NOMO-1 treated with dmso at 0.1 percent for 144 hours (cell line): ENCODE measurements around the gene MYO9B.
A peak's percentile ranks its signal among the peaks of the same experiment; 100 is the strongest.
"Not testable (repeated sequence)": the region's sequence is repeated elsewhere in the genome, so short reads cannot be mapped to it uniquely, and the experiment has no call there.

Source experiments
- DNase-seq: peaks from one replicate; lab custom pipeline; 2025; ENCODE audit not compliant: unreplicated experiment; lab: John Stamatoyannopoulos, UW

MYO9B gene

GRCh38 chr19:17171874-17172273 lies 96.3 kb downstream of the MYO9B start:
- DNase-seq, result no peak

DNA sequence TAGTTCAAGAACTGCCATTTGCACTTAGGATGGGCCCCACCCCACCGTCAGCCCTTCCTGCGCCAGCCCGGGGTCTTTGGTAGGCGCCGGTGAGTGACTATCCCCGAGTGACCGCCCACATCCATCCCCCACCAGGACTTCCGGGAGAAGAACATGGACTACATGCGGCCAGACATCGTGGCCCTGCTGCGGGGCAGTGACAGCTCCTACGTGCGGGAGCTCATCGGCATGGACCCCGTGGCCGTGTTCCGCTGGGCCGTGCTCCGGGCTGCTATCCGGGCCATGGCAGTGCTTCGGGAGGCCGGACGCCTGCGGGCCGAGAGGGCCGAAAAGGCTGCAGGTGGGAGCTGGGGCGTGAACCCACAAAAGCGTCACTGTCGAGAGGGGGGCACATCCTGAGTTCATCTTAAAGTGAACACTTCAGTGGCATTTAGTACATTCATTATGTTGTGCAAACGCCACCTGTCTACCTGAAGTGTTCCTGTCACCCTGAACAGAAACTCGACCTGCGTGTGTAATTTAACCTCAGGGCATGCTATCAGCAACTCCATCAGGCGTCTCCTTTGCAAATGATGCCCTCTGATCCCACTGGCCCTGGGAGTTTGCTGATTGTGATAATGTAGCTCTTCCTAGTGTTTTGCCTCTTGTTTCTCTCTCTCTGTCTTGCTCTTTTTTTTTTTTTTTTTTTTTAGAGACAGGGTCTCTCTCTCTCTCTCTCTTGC lies 97.2 kb downstream of the MYO9B start:
- DNase-seq, result no peak

- DNase-seq, result no peak
These were observed 102.7 kb downstream of the MYO9B start for GRCh38 chr19:17178291-17178690.

DNA sequence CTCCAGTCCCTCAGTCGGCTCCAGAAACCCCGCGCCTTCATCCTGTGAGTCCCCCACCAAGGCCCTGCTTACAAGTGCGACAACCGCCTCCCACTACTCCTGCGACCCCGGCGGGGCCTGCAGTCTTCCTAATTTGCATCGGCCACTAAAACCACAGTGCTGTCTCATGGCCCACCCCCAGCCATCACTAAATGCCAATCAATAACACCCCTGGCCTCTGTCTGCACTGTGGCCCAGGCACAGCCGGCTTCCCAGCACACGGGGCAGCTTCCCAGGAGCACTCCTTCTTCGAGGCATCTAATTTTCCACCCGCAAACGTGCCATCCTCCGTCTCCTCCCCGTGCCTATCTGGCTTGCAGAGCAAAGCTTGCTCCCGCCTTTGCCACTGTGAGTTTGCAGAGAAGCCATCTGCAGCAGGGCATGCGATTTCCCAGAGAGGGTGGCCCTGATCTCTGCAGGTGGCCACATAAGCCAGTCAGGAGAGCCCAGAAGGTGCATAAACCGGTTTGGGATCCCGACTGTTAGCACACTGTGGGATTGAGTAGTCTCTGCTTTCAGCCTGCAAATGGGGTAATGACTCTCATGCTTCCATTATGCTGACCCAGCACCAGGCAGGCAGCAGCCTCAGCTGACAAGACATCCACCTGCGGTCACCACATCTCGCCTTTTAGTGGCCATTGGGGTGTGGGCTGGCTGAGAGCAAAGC lies 105.6 kb downstream of the MYO9B start:
- DNase-seq, result no peak

GRCh38 chr19:17183271-17183761 lies 107.7 kb downstream of the MYO9B start:
- peak; percentile 52 for DNase-seq

DNA sequence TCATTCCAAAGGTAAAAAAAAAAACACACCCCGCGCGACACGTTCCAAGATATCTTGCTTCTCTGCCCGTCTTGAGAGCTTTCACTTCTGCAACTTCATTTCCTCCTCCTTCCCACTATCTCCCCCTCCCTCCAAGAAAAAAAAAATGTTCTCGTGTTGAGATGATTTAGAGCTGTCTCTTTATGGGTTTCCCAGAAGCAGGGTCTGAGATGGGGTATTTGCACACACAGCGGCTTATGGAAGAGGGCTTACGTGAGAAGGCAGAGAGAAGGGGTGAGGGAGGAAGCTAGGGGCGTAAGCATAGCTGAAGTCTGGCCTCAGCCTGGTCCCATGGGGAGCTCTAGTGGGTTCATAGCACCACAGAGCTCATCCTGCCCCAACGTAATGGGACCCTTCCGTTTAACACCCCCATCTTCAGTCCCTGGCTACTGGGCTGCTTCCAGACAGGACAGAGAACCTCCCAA lies 108.3 kb downstream of the MYO9B start:
- peak; percentile 76 for DNase-seq

GRCh38 chr19:17184371-17184841 lies 108.8 kb downstream of the MYO9B start:
- no peak for DNase-seq

DNA sequence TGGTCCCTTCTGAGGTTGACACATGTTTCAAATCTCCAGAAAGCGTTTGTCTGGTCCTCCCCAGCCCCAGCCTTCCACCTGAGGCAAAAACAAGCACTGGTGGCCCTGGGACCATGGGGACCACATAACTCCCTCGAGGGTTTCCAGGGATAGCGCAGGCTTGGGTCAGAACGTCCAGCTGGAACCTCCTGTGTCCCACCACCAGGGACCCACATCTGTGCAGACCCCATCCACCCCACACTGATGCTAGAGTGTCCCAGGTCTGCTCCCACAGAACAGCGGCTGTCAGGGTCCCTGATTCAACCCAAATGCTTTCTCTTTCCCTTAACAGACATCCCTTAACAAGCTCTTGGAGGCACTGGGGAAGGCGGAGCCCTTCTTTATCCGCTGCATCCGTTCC lies 110.0 kb downstream of the MYO9B start:
- DNase-seq, result no peak

GRCh38 chr19:17191736-17192135 lies 116.2 kb downstream of the MYO9B start:
- DNase-seq, result not testable (repeated sequence)

DNA sequence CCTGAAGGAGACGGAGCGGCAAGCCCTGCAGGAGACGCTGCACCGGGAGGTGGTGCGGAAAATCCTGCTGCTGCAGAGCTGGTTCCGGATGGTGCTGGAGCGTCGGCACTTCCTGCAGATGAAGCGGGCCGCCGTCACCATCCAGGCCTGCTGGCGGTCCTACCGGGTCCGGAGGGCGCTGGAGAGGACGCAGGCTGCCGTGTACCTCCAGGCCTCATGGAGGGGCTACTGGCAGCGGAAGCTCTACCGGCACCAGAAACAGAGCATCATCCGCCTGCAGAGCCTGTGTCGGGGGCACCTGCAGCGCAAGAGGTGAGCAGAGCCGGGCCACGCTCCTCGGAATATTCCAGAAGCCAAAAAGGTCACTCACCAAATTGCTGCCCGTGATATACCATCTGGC lies 117.2 kb downstream of the MYO9B start:
- no peak for DNase-seq

GRCh38 chr19:17194608-17195007 lies 119.0 kb downstream of the MYO9B start:
- DNase-seq, result no peak

DNA sequence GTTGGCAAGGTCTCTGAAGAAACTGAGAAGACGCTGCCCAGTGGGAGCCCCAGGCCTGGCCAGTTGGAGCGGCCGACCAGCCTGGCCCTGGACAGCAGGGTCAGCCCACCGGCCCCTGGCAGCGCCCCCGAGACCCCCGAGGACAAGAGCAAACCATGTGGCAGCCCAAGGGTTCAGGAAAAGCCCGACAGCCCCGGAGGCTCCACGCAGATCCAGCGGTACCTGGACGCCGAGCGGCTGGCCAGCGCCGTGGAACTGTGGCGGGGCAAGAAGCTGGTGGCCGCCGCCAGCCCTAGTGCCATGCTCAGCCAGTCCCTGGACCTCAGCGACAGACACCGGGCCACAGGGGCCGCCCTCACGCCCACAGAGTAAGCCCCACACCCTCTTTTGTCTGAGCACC lies 119.5 kb downstream of the MYO9B start:
- DNase-seq, result no peak

GRCh38 chr19:17196610-17197009 lies 121.0 kb downstream of the MYO9B start:
- DNase-seq, result no peak

DNA sequence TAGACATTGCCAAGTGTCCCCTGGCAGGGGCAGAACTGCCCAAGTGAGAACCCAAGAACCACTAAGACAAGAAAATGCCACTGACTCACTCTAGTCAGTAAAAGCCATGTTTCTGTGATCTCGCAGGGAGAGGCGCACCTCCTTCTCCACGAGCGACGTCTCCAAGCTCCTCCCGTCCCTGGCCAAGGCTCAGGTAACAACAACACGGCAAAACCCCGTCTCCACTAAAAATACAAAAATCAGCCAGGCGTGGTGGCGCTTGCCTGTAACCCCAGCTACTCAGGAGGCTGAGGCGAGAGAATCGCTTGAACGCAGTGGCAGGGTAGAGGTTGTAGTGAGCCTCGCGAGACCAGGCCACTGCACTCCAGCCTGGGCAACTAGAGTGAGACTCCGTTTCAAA lies 122.1 kb downstream of the MYO9B start:
- no peak for DNase-seq

DNA sequence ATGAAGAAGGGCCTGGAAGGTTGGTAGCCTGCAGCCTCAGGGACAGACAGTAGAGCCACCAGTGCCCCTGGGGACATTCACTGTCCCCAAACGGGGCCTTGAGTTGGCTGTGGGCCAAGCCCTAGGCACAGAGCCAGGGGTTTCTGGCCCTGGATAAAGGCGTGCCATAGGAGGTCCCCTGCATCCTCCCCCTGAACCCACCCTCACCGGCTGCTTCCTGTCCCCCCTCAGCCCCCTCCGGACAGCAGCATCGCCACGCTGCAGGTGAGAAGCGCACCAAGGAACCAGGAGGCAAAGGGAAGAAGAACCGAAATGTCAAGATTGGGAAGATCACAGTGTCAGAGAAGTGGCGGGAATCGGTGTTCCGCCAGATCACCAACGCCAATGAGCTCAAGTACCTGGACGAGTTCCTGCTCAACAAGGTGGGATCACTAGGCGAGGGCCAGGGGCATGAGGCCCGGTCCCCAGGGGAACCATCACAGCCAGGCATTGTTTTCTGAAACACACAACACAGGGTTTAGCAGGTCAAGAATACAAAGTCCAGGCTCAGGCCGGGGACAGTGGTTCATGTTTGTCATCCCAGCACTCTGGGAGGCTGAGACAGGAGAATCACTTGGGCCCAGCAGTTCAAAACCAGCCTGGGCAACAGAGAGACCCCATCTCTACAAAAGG lies 125.0 kb downstream of the MYO9B start:
- DNase-seq, result no peak

DNA sequence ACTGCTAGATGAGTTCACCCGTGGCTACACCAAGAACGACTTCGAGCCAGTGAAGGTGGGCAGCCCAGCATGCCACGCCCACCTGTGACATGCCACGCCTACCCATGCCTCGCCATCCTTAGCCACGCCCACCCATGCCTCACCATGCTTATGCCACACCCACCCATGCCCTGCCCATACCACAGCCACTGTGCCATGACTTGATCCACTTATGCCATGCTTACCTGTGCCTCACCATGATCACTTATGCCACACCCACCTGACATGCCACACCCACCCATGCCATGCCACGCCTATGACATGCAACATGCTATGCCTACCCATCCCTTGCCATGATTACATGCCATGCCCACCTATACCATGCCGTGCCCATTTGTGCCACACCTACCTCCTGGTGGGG lies 126.7 kb downstream of the MYO9B start:
- no peak for DNase-seq

- no peak for DNase-seq
These were observed 127.1 kb downstream of the MYO9B start for GRCh38 chr19:17202713-17203112.

GRCh38 chr19:17205237-17206140 lies 129.9 kb downstream of the MYO9B start:
- DNase-seq, result no peak

GRCh38 chr19:17206736-17207581 lies 131.4 kb downstream of the MYO9B start:
- no peak for DNase-seq
